Measurements from ENCODE around the gene SLC9A8.
"Not testable (repeated sequence)": the region's sequence is repeated elsewhere in the genome, so short reads cannot be mapped to it uniquely, and the experiment has no call there.

Gene SLC9A8

GRCh38 chr20:49812507-49813304 is at the start of gene SLC9A8:
TSS of gene SLC9A8 (plus strand) at chr20:49812828. CDS start at chr20:49812923, 95 bp downstream.
- peak; percentile 25 to 92 (median 84) for DNase-seq

- DNase-seq: no peak
Measured at GRCh38 chr20:49762940-49763766, 49.5 kb upstream of the SLC9A8 start.

- DNase-seq: no peak
Measured at GRCh38 chr20:49765413-49765736, 47.3 kb upstream of the SLC9A8 start.

GRCh38 chr20:49765846-49766541 is 46.6 kb upstream of the SLC9A8 start:
- DNase-seq: no peak

GRCh38 chr20:49766979-49767521 is 45.6 kb upstream of the SLC9A8 start:
- no peak for DNase-seq

- DNase-seq: peak in 1 of 14 donors; percentile 46
Measured at GRCh38 chr20:49768204-49769047, 44.2 kb upstream of the SLC9A8 start.

- DNase-seq: no peak
Measured at GRCh38 chr20:49769048-49769581, 43.5 kb upstream of the SLC9A8 start.

- DNase-seq: no peak
Measured at GRCh38 chr20:49770634-49771033, 42.0 kb upstream of the SLC9A8 start.

GRCh38 chr20:49774213-49774612 is 38.4 kb upstream of the SLC9A8 start:
- DNase-seq: not testable (repeated sequence)

GRCh38 chr20:49775229-49775693 is 37.4 kb upstream of the SLC9A8 start:
- peak in 4 of 14 donors; percentile 18 to 76 (median 26) for DNase-seq

GRCh38 chr20:49779972-49780371 is 32.7 kb upstream of the SLC9A8 start:
- DNase-seq: no peak

- DNase-seq: no peak
Measured at GRCh38 chr20:49781676-49782075, 31.0 kb upstream of the SLC9A8 start.

GRCh38 chr20:49782439-49782838 is 30.2 kb upstream of the SLC9A8 start:
- DNase-seq: not testable (repeated sequence)

- not testable (repeated sequence) for DNase-seq
Measured at GRCh38 chr20:49783021-49783995, 29.3 kb upstream of the SLC9A8 start.

GRCh38 chr20:49784291-49784690 is 28.3 kb upstream of the SLC9A8 start:
- DNase-seq: no peak

- DNase-seq: no peak
Measured at GRCh38 chr20:49785149-49785851, 27.3 kb upstream of the SLC9A8 start.

GRCh38 chr20:49785852-49786175 is 26.8 kb upstream of the SLC9A8 start:
- no peak for DNase-seq

- no peak for DNase-seq
Measured at GRCh38 chr20:49786196-49786595, 26.4 kb upstream of the SLC9A8 start.

GRCh38 chr20:49786668-49787370 is 25.8 kb upstream of the SLC9A8 start:
- DNase-seq: no peak

Data from C1 segment of cervical spinal cord (tissue), 14 donors.